PC-3 (cell line): ENCODE measurements around the gene DCAF6.

Experiments
- EZH2 ChIP-seq: fragments of 300-600 bp; sonication (generic); IDR thresholded peaks from one replicate; pipeline ENCODE4 v1.6.1; 2017; ENCODE audit warnings: antibody characterized with exemption, mild to moderate bottlenecking, low read length; ENCODE audit not compliant: unreplicated experiment
- EZH2phosphoT487 ChIP-seq: fragments of 300-600 bp; sonication (generic); IDR thresholded peaks from 2 replicates; pipeline ENCODE4 v1.6.1; 2018; ENCODE audit warnings: mild to moderate bottlenecking, antibody characterized with exemption, low read length, borderline replicate concordance
- TF ChIP-seq, protein P1 (sequence below): fragments of 300-600 bp; sonication (generic); conservative IDR thresholded peaks from 2 replicates; pipeline ENCODE4 v1.5.1; 2017; ENCODE audit warnings: antibody characterized with exemption, low read depth, mild to moderate bottlenecking, low read length

DNA sequence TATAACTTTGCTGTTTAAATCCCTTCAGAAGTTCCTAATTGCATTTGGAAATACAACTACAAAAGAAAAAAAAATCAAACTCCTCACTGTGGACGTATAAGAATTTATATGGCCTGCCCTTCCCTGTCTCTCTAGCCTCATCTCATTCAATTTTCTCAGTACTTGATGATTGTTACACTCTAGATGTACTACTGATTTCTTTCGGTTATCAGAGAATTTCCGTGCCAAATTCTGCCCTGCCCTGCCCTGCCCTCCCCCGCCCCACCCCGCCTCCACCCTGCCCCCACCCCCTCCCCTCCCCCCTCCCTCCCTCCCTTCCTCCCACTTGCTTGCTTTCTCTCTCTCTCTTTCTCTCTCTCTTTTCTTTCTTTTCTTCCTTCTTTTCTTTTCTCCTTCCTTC is 72.1 kb downstream of the DCAF6 start:
- TF ChIP-seq, protein P1, sequence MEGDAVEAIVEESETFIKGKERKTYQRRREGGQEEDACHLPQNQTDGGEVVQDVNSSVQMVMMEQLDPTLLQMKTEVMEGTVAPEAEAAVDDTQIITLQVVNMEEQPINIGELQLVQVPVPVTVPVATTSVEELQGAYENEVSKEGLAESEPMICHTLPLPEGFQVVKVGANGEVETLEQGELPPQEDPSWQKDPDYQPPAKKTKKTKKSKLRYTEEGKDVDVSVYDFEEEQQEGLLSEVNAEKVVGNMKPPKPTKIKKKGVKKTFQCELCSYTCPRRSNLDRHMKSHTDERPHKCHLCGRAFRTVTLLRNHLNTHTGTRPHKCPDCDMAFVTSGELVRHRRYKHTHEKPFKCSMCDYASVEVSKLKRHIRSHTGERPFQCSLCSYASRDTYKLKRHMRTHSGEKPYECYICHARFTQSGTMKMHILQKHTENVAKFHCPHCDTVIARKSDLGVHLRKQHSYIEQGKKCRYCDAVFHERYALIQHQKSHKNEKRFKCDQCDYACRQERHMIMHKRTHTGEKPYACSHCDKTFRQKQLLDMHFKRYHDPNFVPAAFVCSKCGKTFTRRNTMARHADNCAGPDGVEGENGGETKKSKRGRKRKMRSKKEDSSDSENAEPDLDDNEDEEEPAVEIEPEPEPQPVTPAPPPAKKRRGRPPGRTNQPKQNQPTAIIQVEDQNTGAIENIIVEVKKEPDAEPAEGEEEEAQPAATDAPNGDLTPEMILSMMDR, result no peak
- TF ChIP-seq EZH2 (no peak), EZH2phosphoT487 (no peak)
